ENCODE measurements around the gene ZNF681.
"Not testable (repeated sequence)": the region's sequence is repeated elsewhere in the genome, so short reads cannot be mapped to it uniquely, and the experiment has no call there.

Gene ZNF681

DNA sequence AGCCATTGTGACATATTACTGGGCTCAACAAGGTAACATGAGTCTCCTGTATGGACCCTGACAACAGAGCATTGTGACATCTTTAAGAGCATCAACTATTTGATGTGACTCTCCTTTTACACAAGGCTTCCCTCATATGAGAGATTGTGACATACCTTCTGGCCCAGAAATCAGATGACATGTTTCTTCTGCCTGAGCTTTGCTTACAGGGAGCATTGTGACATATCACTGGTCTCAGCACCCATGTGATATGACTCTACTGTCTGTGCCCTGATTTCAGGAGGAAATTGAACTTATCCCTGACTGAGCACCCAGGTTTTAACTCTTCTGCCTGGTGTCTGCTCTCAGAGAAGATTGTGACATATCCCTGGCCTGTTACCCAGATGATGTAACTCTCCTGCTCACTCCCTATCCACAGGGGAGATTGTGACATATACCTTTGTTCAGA, 15.9 kb upstream of the ZNF681 start:
- no peak for FAIRE-seq

DNA sequence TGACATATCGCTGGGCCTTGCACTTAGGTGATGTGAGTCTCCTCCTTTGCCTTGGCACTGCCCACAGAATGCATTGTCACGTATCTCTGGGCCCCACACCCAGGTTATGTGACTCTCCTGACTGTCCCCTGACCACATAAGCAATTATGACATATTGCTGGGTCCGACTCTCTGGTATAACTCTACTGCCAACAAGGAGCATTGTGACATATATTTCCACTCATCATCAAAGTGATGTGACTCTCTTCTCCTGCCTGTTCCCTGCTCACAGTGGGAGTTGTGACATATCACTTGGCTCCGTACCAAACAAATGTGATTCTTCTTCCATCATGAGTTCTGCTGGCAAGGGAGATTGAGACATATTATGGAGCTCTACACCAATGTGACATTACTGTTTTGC, 15.4 kb upstream of the ZNF681 start:
- FAIRE-seq (no peak), DNase-seq (ENCODE audit: insufficient read length, low spot score) (no peak)

More for the DNA sequence above, 15.9 kb upstream of the ZNF681 start:
- no peak for DNase-seq (ENCODE audit: insufficient read length, low spot score)

GRCh38 chr19:23772675-23773063, 14.0 kb upstream of the ZNF681 start:
- no peak for DNase-seq (ENCODE audit: insufficient read length, low spot score)
- FAIRE-seq, result no peak

GRCh38 chr19:23771761-23772674, 13.3 kb upstream of the ZNF681 start:
- DNase-seq (ENCODE audit: insufficient read length, low spot score) (no peak), FAIRE-seq (no peak)

DNA sequence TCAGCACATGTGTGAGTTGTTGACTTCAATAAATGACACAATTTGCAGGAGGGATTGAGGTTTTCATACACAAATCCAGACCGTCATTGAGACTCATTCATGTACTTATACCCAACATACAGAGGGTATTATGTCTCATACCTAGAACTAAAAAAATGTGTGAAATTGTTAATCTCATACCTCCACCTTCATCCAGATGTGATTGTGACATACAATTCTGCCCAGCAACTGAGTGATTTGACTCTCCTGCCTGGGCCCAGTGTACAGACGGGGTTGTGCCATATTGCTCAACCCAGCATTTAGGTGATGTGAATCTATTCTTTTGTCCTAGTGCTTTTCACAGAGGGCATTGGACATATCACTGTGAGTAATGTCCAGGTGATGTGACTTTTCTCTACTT, 12.6 kb upstream of the ZNF681 start:
- no peak for DNase-seq (ENCODE audit: insufficient read length, low spot score)
- FAIRE-seq, result no peak

DNA sequence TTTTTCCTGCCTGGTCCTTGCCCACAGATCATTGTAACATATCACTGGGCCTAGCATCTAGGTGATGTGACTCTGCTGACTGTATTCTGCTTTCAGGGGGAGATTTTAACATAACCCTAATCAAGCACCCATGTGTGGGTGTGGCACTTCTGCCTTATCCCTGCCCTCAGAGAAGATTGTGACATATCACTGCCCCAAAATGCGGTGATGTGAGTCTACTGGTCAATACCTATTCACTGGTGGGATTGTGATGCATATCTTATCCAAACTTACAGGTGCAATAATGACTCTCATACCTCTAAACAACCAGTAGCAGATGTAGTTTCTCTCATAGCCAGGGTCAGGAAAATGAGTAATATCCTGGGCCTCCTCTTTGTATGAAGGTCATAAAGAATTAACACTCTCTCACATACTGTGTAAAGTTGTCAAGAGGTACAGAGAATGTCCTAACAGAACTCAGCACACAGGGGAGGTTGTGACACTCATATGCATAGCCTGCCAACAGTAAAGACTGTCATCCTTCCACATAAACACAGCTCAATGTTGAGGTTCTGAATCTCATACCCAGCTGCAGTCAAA, 12.1 kb upstream of the ZNF681 start:
- FAIRE-seq (no peak), DNase-seq (ENCODE audit: insufficient read length, low spot score) (no peak)

DNA sequence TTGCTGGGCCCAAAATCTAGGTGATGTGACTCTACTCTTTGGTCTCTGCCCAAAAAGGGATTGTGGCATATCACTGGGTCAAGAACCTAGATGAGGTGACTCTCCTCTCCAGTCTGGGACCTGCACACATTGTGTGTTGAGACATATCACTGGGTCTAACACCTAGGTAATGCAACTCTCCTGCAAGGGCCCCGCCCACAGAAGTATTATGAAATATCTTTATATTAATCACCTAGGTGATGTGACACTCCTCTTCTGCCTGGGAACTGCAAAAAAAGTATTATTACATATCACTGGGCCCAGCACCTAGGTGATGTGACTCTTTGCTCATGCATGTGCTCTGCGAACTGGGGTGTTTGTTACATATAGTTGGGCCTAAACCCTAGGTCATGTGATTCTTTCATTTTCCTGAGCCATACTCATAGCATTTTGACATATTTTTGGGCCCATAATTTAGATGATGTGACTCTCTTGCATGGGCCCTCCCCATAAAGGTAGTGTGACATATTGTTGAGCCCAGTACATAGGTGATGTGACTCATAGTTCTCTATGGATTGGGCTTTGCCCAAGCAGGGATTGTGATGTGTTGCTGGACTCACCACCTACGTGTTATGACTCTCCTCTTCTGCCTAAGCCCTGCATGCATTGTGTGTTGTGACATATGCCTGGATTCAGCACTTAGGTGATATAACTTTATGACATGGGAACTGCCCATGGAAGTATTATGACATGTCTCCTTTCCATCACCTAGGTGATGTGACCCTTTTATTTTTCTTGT, 11.2 kb upstream of the ZNF681 start:
- DNase-seq (ENCODE audit: insufficient read length, low spot score) (no peak), FAIRE-seq (no peak)

DNA sequence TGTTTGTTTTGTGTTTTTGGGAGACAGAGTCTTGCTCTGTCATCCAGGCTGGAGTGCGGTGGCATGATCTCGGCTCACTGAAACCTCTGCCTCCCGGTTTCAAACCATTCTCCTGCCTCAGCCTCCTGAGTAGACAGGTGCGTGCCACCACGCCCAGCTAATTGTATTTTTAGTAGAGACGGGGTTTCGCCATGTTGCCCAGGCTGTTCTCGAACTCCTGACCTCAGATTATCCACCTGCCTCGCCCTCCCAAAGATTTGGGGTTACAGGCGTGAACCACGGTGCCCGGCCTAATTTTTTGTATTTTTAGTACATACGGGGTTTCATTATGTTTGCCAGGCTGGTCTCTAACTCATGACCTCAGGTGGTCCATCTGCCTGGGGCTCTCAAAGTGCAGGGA, 8.3 kb upstream of the ZNF681 start:
- DNase-seq (ENCODE audit: insufficient read length, low spot score) (no peak), FAIRE-seq (no peak)

DNA sequence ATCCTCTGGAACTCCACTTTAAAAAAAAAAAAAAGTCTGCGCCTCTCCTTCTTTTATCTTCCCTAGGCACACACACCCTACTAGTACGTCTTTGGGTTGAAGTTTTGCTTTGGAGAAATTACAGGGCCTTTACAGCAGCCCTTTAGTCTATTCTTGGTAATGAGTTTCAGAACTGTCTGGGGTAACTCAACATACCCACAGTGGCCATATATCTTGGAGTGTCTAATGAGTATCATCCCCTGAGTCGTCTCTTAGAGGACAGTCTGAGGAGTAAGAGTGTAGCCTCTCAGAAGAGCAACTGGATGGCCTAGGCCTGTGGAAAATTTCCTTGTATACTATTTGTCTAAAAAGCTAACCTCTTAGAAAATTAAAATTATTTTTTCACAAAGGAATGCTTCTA, 6.1 kb upstream of the ZNF681 start:
- FAIRE-seq, result no peak
- DNase-seq (ENCODE audit: insufficient read length, low spot score), result no peak

DNA sequence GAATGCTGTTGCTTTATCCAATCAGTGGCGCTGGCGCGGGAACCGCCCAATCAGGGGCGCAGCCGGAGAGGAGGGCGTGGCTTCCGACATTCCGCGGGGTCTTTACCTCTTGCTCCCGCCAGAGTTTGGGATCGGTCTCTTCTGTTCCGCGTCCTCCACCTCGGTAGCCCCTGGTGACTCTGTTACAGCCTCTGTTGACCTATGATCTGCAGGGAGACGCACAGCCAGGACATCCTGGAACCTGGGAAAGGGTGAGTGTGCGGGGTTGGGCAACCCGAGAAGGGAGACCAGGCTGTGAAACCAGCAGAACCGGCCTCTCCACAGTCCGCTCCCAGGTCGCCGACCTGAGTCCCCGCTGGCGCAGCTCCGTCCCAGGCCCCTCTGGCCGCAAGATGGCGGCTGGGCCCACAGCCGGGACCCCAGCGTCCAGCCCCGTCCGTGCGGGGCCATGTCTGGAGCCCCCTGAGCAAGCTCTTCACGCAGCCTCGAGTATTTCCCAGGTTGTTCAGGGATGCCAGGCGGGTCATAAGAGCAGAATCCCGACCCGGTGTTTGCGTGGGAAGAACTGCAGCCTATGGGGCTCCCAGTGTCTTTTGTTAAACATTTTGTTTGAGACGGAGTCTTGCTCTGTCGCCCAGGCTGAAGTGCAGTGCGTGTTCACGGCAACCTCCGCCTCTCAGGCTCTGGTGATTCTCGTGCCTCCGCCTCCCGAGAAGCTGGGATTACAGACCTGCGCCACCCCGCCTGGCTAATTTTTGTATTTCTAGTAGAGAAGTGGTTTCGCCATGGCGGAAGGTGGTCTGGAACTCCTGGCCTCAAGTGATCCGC, 4.4 kb upstream of the ZNF681 start:
- FAIRE-seq (peak; percentile 26), DNase-seq (ENCODE audit: insufficient read length, low spot score) (peak; percentile 12)

DNA sequence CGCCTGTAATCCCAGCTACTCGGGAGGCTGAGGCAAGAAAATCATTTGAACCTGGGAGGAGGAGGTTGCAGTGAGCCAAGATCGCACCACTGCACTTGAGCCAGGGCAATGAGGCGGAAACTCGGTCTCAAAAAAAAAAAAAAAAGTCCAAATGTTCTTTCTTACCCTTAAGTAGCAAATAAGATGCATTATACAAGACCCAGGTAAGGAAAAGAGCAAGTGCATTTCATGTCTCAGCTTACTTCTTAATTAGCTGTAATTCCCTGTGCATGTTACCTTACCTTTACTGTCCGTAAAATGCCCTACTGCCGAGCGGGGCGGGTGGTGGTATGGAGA, 3.8 kb upstream of the ZNF681 start:
- FAIRE-seq, result no peak

DNA sequence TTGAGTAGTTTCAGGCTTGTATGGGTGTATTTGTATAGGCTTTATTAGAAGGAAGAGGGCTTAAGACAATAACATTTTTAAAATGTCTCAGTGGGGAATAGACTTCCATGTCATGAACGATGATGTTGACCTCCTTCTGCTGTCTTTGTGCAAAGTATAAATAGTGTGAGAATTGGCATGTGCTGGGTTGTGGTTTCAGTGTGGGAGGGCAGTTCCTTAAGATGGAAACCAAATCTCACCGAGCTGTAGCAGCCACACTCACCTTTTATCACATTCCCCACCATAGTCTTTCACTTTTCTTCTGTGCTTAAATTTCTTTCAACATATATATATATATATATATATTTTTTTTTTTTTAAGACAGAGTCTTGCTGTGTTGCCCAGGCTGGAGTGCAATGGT, 1.6 kb upstream of the ZNF681 start:
- not testable (repeated sequence) for FAIRE-seq

More for the DNA sequence above, 3.8 kb upstream of the ZNF681 start:
- DNase-seq (ENCODE audit: insufficient read length, low spot score), result no peak

GRCh38 chr19:23743633-23744232, 15.0 kb downstream of the ZNF681 start:
- DNase-seq (ENCODE audit: insufficient read length, low spot score); FAIRE-seq: not testable (repeated sequence)

More for the DNA sequence above, 1.6 kb upstream of the ZNF681 start:
- not testable (repeated sequence) for DNase-seq (ENCODE audit: insufficient read length, low spot score)

DNA sequence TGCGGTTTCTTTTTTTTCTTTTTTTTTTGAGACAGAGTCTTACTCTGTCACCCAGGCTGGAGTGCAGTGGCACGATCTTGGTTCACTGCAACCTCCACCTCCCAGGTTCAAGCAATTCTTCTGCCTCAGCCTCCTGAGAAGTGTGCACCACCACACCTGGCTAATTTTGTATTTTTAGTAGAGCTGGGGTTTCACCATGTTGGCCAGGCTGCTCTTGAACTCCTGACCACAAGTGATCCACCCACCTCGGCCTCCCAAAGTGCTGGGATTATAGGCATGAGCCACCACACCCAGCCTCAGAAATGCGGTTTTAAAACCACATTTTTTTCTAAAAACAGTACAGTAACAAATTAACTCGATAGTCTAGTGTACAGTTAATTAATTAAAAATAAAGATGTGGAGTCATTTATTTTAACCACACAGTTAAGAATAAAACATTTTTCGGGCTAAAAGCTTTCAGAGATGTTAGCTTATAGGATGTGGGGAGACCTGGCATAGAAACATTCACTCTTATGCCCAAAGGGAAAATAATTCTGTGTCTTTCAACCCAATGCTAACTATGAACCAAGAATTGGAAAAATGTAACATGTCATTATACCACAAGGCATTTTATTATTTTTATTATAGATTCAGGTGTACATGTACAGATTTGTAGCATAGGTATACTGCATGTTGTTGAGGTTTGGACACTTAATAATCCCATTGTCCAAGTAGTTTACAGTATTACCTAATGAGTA, 27.8 kb downstream of the ZNF681 start:
- not testable (repeated sequence) for DNase-seq (ENCODE audit: insufficient read length, low spot score); FAIRE-seq

- not testable (repeated sequence) for FAIRE-seq
These were observed 34.5 kb downstream of the ZNF681 start for GRCh38 chr19:23724161-23724560.

GRCh38 chr19:23718802-23719201, 39.9 kb downstream of the ZNF681 start:
- no peak for DNase-seq (ENCODE audit: insufficient read length, low spot score)
- no peak for FAIRE-seq

More at GRCh38 chr19:23724161-23724560, 34.5 kb downstream of the ZNF681 start:
- DNase-seq (ENCODE audit: insufficient read length, low spot score), result not testable (repeated sequence)

DNA sequence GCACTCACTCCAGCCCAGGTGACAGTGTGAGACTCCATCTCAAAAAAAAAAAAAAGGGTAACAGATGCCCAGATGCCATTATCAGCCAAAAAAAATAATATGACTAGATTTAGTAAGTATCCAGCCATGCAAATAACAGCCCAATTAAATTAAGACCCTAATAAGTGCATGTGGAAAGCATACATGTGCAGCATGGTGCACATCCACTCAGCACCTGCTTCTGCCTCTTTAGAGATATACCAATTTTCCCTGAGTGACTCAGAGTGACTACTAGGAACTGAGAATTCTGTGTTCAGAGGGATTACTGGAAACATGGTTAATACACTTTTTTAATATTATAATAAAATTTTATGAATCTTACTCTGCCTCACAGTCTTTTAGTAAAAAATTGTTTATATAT, 41.9 kb downstream of the ZNF681 start:
- FAIRE-seq (no peak), DNase-seq (ENCODE audit: insufficient read length, low spot score) (no peak)

GRCh38 chr19:23709347-23709746, 49.3 kb downstream of the ZNF681 start:
- FAIRE-seq, result no peak
- DNase-seq (ENCODE audit: insufficient read length, low spot score), result no peak

DNA sequence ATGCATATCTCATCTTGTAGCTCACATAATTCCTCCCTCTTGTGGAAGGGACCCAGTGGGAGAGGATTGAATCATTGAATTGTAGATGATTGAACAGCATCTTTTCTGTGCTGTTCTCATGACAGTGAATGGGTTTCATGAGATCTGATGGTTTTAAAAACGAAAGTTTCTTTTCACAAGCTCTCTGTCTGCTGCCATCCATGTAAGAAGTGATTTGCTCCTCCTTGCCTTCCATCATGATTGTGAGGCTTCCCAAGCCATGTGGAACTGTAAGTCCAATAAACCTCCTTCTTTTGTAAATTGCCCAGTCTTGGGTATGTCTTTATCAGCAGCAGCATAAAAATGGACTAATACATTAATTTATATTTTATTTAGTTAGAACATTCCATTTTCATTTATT, 52.0 kb downstream of the ZNF681 start:
- DNase-seq (ENCODE audit: insufficient read length, low spot score) (no peak), FAIRE-seq (no peak)
